Measurements from ENCODE around the gene USPL1.
A peak's percentile ranks its signal among the peaks of the same experiment; 100 is the strongest.

The USPL1 gene

GRCh38 chr13:30617315-30618185 lies at the start of gene USPL1:
TSS of gene USPL1 (plus strand) at chr13:30617920. CDS start at chr13:30621141, 3,221 bp downstream.
- peak; percentile 99 for DNase-seq

GRCh38 chr13:30569901-30570576 lies 47.7 kb upstream of the USPL1 start:
- peak; percentile 89 to 97 (median 96) for DNase-seq

- peak in 2 of 3 donors; percentile 27 to 59 for DNase-seq
Observed at GRCh38 chr13:30570691-30571090, 47.0 kb upstream of the USPL1 start.

- peak; percentile 22 to 55 (median 38) for DNase-seq
Observed at GRCh38 chr13:30572859-30573275, 44.9 kb upstream of the USPL1 start.

GRCh38 chr13:30576528-30576927 lies 41.2 kb upstream of the USPL1 start:
- no peak for DNase-seq

GRCh38 chr13:30577401-30577852 lies 40.3 kb upstream of the USPL1 start:
- peak; percentile 68 to 78 (median 78) for DNase-seq

GRCh38 chr13:30580852-30581502 lies 36.7 kb upstream of the USPL1 start:
- no peak for DNase-seq

GRCh38 chr13:30581582-30581981 lies 36.1 kb upstream of the USPL1 start:
- DNase-seq = peak; percentile 51 to 61 (median 53)

GRCh38 chr13:30584051-30584731 lies 33.5 kb upstream of the USPL1 start:
- DNase-seq = no peak

GRCh38 chr13:30585748-30586262 lies 31.9 kb upstream of the USPL1 start:
- no peak for DNase-seq

- no peak for DNase-seq
Observed at GRCh38 chr13:30587231-30587630, 30.5 kb upstream of the USPL1 start.

GRCh38 chr13:30587739-30588138 lies 30.0 kb upstream of the USPL1 start:
- DNase-seq = no peak

GRCh38 chr13:30593001-30593400 lies 24.7 kb upstream of the USPL1 start:
- DNase-seq = no peak

- DNase-seq = peak; percentile 70 to 78 (median 71)
Observed at GRCh38 chr13:30600496-30600895, 17.2 kb upstream of the USPL1 start.

GRCh38 chr13:30601836-30602235 lies 15.9 kb upstream of the USPL1 start:
- DNase-seq = no peak

- DNase-seq = no peak
Observed at GRCh38 chr13:30605052-30605451, 12.7 kb upstream of the USPL1 start.

GRCh38 chr13:30607186-30607585 lies 10.5 kb upstream of the USPL1 start:
- DNase-seq = peak; percentile 53 to 63 (median 58)

- no peak for DNase-seq
Observed at GRCh38 chr13:30607908-30608307, 9.8 kb upstream of the USPL1 start.

- DNase-seq = no peak
Observed at GRCh38 chr13:30608364-30608763, 9.4 kb upstream of the USPL1 start.

GRCh38 chr13:30610311-30610710 lies 7.4 kb upstream of the USPL1 start:
- no peak for DNase-seq

GRCh38 chr13:30615481-30615865 lies 2.2 kb upstream of the USPL1 start:
- peak in 1 of 3 donors; percentile 7 for DNase-seq

GRCh38 chr13:30615866-30616541 lies 1.7 kb upstream of the USPL1 start:
- DNase-seq = peak; percentile 49 to 60 (median 57)

All from suppressor macrophage treated with lipopolysaccharide for 1 hour (primary cell).